Measurements from ENCODE around the gene MUC6.

Gene MUC6

DNA sequence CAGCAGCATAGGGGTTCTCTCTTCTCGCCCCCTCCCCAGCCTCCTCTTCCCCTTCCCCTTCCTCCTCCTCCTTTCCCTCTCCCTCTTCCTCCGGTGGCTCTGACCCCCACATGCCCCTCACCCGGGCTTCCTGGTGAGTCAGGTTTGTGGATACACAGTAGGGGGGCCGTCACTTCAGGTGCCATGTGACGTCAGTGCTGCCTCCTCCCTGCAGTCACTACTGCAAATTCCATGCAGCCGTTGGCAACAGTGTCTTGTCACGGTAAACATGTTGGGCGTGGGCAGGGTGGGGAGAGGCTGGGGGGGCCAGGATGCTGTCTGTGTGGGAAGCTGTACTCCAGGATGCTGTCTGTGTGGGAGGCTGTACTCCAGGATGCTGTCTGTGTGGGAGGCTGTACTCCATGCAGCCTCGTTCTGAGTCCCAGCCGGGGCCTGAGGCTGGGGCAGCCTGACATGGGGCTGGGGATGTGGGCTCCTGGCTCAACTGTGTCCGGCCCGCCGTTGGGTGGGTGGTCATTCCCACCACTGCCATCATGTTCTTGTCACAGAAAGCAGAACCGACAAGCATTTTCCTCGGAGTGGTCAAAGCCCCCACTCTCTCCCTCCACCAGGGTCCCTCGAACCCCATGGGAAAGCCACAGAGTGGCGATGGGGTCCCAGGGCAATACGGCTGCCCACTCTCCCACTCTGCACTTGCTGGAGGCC, 35.8 kb upstream of the MUC6 start:
- no peak for DNase-seq (ENCODE audit: low read depth)
- TF ChIP-seq CTCF (IDR thresholded peaks at IDR 0.05; ENCODE audit: low read depth, low read length, missing control alignments), result no peak
- no peak overlapping the region for H3K4me3 ChIP-seq (ENCODE audit: low read depth, low read length)

DNA sequence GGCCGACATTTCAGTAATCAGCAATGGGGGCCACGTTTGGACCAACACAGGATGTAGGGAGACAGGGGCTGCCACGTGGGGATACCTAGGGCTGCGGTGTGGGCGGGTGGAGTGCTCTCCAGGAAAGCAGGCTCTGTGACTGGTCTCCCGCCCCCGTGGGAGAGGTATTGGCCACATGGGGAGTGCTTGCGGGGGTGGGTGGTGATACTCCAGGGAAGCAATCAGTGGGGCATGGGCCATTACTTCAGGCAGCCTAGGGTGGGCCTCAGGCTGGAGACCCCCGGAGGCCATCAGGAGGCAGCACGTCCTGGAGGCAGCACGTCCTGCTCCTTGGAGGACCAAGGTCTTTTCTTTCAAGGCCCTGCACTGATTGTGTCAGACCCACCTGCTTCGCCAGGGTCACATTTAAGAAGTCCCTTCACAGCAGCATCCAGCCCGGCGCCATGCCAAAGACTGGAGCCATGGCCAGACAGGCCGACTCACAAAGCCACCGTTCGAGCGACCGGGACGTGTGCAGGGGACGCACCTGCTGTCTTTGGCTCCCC, 35.1 kb upstream of the MUC6 start:
- no peak for DNase-seq (ENCODE audit: low read depth)
- no peak for TF ChIP-seq CTCF (IDR thresholded peaks at IDR 0.05; ENCODE audit: low read depth, low read length, missing control alignments)

DNA sequence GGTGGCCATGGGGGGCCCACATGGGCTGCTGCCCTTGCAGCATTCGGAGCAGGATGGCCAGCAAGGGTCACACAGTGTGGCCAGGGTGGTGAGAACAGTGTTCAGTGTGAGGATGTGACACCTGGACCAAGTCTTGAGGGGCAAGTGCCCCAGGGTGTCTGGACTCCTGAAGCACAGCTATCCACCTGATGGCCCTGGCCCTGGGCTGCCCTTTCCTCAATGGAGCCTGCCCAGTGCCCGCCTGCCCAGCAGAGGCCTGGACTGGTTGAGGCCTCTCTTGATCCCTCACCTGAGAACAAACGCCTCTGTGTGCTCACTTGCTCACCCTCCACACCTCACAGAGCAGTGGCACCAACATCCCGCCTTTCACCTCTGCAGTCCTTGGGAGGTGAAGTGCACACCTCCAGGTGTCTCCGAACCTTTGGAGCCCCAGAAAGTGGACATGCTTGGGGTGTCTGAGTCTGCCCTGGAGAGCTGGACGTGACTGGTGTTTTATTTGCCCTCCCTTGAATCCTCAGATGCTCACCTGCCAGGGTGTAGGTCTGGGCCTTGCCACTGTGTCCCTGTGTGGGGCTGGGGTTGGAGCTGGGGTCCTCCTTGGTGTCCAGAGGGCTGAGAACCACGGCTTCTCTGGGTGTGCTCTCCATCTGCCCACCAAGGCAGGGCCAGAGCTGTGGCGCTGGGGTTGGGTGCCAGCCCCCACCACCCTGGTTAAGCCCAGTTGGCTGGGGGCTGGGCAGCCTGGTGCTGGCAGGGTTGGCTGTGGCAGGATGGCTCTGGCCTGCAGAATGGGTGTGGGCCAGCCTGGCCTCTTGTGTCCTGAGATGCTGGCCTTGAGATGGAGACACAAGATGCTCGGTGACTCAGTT, 34.3 kb upstream of the MUC6 start:
- TF ChIP-seq CTCF (IDR thresholded peaks at IDR 0.05; ENCODE audit: low read depth, low read length, missing control alignments), result no peak
- no peak for DNase-seq (ENCODE audit: low read depth)
- H3K4me3 ChIP-seq (ENCODE audit: low read depth, low read length), result no peak overlapping the region

More for the DNA sequence above, 35.1 kb upstream of the MUC6 start:
- no peak overlapping the region for H3K4me3 ChIP-seq (ENCODE audit: low read depth, low read length)

DNA sequence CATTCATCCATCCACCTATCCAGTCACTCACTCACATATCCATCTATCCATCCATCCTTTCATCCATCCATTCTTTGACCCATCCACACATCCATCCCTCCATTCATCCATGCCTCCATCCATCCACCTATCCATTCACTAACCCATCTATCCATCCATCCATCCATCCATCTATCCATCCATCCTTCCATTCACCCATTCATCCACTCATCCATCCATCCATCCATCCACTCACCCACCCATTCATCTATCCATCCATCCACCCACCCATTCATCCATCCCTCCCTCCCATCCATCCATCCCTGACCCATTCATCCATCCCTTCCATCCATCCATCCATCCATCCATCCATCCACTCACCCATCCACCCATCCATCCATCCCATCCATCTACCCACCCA, 33.2 kb upstream of the MUC6 start:
- no peak overlapping the region for H3K4me3 ChIP-seq (ENCODE audit: low read depth, low read length)
- TF ChIP-seq CTCF (IDR thresholded peaks at IDR 0.05; ENCODE audit: low read depth, low read length, missing control alignments), result no peak
- DNase-seq (ENCODE audit: low read depth), result no peak

DNA sequence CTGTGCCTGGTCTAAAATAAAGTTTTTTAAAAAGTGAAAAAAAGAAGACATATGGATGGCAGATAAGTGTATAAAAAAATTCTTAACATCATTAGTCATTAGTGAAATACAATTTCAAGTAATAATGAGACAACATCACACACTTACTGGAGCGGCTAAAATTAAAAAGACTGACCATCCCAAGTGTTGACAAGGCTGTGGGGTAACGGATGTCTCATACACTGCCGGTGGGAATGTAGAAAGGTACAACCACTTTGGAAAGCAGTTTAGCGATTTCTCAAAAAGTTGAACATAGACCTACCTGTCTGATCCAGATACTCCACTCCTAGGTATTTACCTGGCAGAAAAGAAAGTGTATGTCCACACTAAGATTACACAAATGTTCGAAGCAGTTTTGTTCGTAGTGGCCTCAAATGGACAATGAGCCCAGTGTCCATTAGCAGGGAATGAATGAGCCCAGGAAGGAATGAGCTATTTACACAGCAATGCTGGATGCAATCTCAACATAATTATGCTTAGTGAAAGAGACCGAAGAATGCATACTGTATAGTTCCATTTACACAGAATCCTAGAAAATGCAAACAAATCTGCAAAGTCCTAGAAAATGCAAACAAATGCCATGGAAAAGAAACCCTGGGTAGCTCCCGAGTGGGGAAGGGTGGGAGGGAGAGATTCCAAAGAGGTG, 31.4 kb upstream of the MUC6 start:
- H3K4me3 ChIP-seq (ENCODE audit: low read depth, low read length), result no peak overlapping the region
- no peak for DNase-seq (ENCODE audit: low read depth)
- no peak for TF ChIP-seq CTCF (IDR thresholded peaks at IDR 0.05; ENCODE audit: low read depth, low read length, missing control alignments)

DNA sequence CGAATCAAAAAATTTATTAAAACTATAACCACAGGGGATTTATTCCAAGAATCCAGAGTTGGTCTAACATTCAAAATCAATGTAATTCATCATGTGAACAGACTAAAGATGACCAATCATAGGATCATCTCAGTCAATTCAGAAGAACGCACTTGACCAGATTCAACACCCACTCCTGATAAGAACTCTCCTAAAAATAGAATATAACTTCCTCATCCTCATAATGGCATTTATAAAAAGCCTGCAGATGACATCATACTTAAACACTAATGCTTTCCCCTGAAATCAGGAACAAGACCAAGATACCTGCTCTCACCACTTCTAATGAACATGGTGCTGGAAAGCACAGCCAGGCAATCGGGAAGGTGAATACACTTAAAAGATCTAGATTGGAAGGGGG, 27.6 kb upstream of the MUC6 start:
- no peak overlapping the region for H3K4me3 ChIP-seq (ENCODE audit: low read depth, low read length)
- TF ChIP-seq CTCF (IDR thresholded peaks at IDR 0.05; ENCODE audit: low read depth, low read length, missing control alignments), result no peak
- DNase-seq (ENCODE audit: low read depth), result no peak

Data from GM12864 (cell line).